Hepatocyte (in vitro differentiated cells): ENCODE measurements around the gene IFI6.

Experiments
- EZH2 ChIP-seq: fragments of 200-600 bp; sonication (generic); IDR thresholded peaks from 2 replicates; pipeline ENCODE4 v1.6.1; 2016; ENCODE audit warnings: antibody characterized with exemption, mild to moderate bottlenecking, borderline replicate concordance
- EZH2phosphoT487 ChIP-seq: fragments of 200-600 bp; sonication (generic); IDR thresholded peaks from one replicate; pipeline ENCODE4 v1.6.1; 2018; ENCODE audit warnings: antibody characterized with exemption, mild to moderate bottlenecking, low read depth, moderate library complexity; ENCODE audit not compliant: unreplicated experiment, severe bottlenecking
- TF ChIP-seq, protein P1 (sequence below): fragments of 200-600 bp; sonication (generic); IDR thresholded peaks from 2 replicates; pipeline ENCODE4 v1.5.1; 2016; ENCODE audit warnings: antibody characterized with exemption, mild to moderate bottlenecking; ENCODE audit not compliant: poor library complexity

GRCh38 chr1:27650171-27650538, 21.8 kb downstream of the IFI6 start:
- TF ChIP-seq, protein P1, sequence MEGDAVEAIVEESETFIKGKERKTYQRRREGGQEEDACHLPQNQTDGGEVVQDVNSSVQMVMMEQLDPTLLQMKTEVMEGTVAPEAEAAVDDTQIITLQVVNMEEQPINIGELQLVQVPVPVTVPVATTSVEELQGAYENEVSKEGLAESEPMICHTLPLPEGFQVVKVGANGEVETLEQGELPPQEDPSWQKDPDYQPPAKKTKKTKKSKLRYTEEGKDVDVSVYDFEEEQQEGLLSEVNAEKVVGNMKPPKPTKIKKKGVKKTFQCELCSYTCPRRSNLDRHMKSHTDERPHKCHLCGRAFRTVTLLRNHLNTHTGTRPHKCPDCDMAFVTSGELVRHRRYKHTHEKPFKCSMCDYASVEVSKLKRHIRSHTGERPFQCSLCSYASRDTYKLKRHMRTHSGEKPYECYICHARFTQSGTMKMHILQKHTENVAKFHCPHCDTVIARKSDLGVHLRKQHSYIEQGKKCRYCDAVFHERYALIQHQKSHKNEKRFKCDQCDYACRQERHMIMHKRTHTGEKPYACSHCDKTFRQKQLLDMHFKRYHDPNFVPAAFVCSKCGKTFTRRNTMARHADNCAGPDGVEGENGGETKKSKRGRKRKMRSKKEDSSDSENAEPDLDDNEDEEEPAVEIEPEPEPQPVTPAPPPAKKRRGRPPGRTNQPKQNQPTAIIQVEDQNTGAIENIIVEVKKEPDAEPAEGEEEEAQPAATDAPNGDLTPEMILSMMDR = no peak
- TF ChIP-seq EZH2 (no peak), EZH2phosphoT487 (no peak)
